ENCODE results near the gene CPNE6.

DNA sequence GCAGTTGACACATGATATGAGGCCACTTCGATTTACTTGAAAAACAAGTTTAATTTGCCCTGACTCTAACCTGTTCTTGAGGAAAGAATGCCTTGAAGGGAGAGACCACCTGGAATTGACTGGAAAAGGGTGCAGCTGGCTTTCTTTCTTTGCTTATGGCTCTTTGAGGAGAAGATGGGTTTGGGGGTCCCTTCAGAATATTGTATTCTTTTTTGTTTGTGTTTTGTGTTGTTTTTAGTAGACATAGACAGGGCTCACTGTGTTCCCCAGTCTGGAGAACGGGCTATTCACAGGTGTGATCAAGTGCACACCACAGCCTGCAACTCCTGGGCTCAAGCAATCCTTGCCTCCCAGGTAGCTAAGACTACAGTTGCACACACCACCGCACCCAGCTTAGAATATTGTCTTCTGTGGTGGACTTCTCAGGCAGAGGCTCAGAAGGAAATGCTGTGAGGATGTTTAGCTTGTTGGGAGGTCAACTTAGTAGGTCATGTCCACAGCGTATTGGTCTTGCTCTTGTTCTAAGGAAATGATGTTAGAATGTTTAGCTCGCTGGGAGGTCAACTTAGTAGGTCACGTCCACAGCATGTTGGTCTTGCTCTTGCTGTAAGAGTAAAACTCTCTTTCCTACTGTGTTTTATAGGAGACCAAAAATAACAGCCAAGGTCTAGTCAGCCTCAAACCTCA lies 44.9 kb downstream of the CPNE6 start:
- TF ChIP-seq, protein P1, sequence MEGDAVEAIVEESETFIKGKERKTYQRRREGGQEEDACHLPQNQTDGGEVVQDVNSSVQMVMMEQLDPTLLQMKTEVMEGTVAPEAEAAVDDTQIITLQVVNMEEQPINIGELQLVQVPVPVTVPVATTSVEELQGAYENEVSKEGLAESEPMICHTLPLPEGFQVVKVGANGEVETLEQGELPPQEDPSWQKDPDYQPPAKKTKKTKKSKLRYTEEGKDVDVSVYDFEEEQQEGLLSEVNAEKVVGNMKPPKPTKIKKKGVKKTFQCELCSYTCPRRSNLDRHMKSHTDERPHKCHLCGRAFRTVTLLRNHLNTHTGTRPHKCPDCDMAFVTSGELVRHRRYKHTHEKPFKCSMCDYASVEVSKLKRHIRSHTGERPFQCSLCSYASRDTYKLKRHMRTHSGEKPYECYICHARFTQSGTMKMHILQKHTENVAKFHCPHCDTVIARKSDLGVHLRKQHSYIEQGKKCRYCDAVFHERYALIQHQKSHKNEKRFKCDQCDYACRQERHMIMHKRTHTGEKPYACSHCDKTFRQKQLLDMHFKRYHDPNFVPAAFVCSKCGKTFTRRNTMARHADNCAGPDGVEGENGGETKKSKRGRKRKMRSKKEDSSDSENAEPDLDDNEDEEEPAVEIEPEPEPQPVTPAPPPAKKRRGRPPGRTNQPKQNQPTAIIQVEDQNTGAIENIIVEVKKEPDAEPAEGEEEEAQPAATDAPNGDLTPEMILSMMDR (IDR thresholded peaks at IDR 0.05) = no peak
- TF ChIP-seq POLR2AphosphoS5 (IDR thresholded peaks at IDR 0.05) (no peak), EP300 (IDR thresholded peaks at IDR 0.05) (no peak), POLR2A (IDR thresholded peaks at IDR 0.05) (no peak)

Measured in upper lobe of left lung (tissue), 4 donors.